Stromal cell of bone marrow (primary cell): Measurements from ENCODE around the gene OR13C8.

Experiments used
- DNase-seq: peaks from one replicate; pipeline ENCODE4 v3.0.0-alpha.2; 2012; ENCODE audit warnings: low read depth

Gene OR13C8

DNA sequence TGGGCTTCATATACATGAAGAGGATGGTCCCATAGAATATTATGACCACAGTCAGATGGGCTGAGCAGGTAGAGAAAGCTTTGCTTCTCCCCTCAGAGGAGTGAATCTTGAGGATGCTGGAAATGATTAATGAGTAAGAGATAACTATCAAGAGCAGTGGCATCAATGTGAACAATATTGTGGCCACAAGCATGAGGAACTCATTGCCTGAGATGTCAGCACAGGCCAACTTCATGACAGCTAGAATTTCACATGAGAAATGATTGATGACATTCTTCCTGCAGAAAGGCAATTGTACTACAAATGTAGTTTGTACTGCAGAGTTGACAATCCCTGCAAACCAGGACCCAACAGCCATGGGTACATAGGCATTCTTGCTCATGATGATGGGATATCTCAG is 48.5 kb downstream of the OR13C8 start:
- DNase-seq, result no peak

DNA sequence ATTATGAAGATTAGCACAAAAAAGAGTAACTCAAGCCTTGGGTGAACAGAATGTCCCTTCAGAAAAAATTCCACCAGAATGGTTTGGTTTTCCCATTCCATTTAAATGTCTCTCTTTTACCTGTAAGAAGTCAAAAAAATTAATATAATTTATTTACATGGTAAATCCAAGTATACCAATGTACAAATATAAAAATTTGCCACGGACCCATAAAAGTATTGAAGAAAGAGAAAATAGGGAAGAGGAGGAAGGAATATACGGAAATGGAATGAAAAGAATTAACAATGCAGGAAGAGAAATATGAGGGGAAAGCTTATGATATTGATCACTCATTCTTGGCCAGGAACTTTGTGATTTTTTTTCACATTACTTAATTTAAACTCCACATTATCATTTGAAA is 49.1 kb downstream of the OR13C8 start, which contains the start of gene OR13C9:
OR13C9 (minus strand) TSS at position 101 of the 400 bp plus-strand sequence; CDS start at position 101, 0 bp downstream.
- no peak for DNase-seq
